ENCODE results near the gene CHEK1. TPM values are rescaled to one million over a fixed set of nuclear protein-coding genes. Genes with fewer than 3 reads are reported as not detected.

Gene CHEK1
- total and polyA plus RNA-seq, 2 of the 8 experiments (the other 6 are each of a cell fraction or from before 2014, with no cell fraction given), result 37.7 to 133 TPM

- no peak overlapping the region for H4K91ac ChIP-seq (replicated peaks; ENCODE audit: insufficient read length, low read length)
- no peaks in the 10 kb centered on the region for H3K9me3 ChIP-seq (ENCODE audit: insufficient read depth in 2 of 2, low read depth in 1 of 2, low read length in 1 of 2)
- CTCF ChIA-PET (ENCODE audit: partially characterized antibody), result no interaction called here
- no peak overlapping the region for H3K18ac ChIP-seq (ENCODE audit: extremely low read depth, low read length)
- H3K4me2 ChIP-seq (ENCODE audit: insufficient read depth in 1 of 2, low read depth in 2 of 2, low read length in 2 of 2), result no peak overlapping the region
- no peak overlapping the region for H2BK5ac ChIP-seq (ENCODE audit: low read depth, low read length)
- H3K56ac ChIP-seq (replicated peaks; ENCODE audit: insufficient read length, low read depth, low read length), result no peak overlapping the region
- DNase-seq (ENCODE audit: low read depth in 1 of 2, low spot score in 2 of 2), result no peak
- H3K23ac ChIP-seq (ENCODE audit: insufficient read length), result no peak overlapping the region
- H2AFZ ChIP-seq (ENCODE audit: low read length), result no peak overlapping the region
- H3K79me1 ChIP-seq (ENCODE audit: low read depth, low read length), result 0 out of 2 replicates have a peak, but pooled peaks cover 3% of the 10 kb centered on the region
- TF ChIP-seq USF2 (IDR thresholded peaks at IDR 0.05; ENCODE audit: low read length) (no peak), CEBPB (IDR thresholded peaks at IDR 0.05; ENCODE audit: low read depth, low read length) (0 out of 2 replicates have a peak, but pooled peaks have one; percentile 48), PHF8 (conservative IDR thresholded peaks at IDR 0.05; ENCODE audit: low read depth, low read length) (no peak), CBX5 (IDR thresholded peaks at IDR 0.05; ENCODE audit: low read depth, low read length) (no peak)
- no peak overlapping the region for H2AK5ac ChIP-seq (ENCODE audit: low read depth, low read length)
- H3K4me3 ChIP-seq (ENCODE audit: extremely low read depth in 1 of 4, insufficient read depth in 2 of 4, low read depth in 3 of 4, low read length in 4 of 4), result no peak overlapping the region
- no peak overlapping the region for H4K8ac ChIP-seq (ENCODE audit: extremely low read depth, insufficient read depth, low read length)
- POLR2A ChIA-PET (ENCODE audit: partially characterized antibody), result interaction anchor here (2.3 kb wide), 1 partner anchor 21 kb away, joined by 7 read pairs; the partner anchor contains the start of gene CHEK1
- no peak overlapping the region for H3K27ac ChIP-seq (ENCODE audit: low read depth, low read length)
- H3K23me2 ChIP-seq (ENCODE audit: low read depth, low read length), result no peaks in the 10 kb centered on the region
- FAIRE-seq, result no peak
- H3K9ac ChIP-seq (replicated peaks in 1 of 4; ENCODE audit: extremely low read depth in 1 of 4, low read depth in 3 of 4, low read length in 3 of 4), result no peak overlapping the region
- H3K4ac ChIP-seq (replicated peaks; ENCODE audit: insufficient read length, low read depth, low read length), result no peak overlapping the region
- H3K4me1 ChIP-seq (replicated peaks in 1 of 4; ENCODE audit: control insufficient read depth in 3 of 4, insufficient read depth in 4 of 4, low read length in 3 of 4), result no peaks in the 10 kb centered on the region
- H4K5ac ChIP-seq (ENCODE audit: insufficient read length, low read depth, low read length), result no peak overlapping the region
- WGBS, 2 experiments (ENCODE audit: extremely low coverage in 1 of 2, insufficient coverage in 1 of 2, insufficient read length in 1 of 2, insufficient replicate concordance in 2 of 2, low coverage in 1 of 2, low lambda C conversion rate in 2 of 2, missing lambda C conversion rate in 1 of 2), result 94% methylated on average over 3 of the region's 3 CpGs; no CpG with 5 or more reads in 1 of the 2 experiments
- no peak overlapping the region for H2BK15ac ChIP-seq (ENCODE audit: low read length)
- H2BK20ac ChIP-seq (ENCODE audit: low read length), result no peak overlapping the region
- H3K36me3 ChIP-seq (ENCODE audit: control insufficient read depth in 2 of 4, insufficient read depth in 4 of 4, low read length in 3 of 4), result peaks cover 13 to 73% (median 44%) of the 10 kb centered on the region in 4 experiments
- H3K79me2 ChIP-seq (ENCODE audit: control insufficient read depth in 1 of 2, insufficient read depth in 2 of 2, low read length in 2 of 2), result peaks cover 0 to 36% of the 10 kb centered on the region in 2 experiments; a peak in 2 of 4 replicates
- H4K20me1 ChIP-seq (replicated peaks in 1 of 2; ENCODE audit: control insufficient read depth in 1 of 2, insufficient read depth in 2 of 2, low read length in 2 of 2), result peaks cover 0 to 1% of the 10 kb centered on the region in 2 experiments
- no peak overlapping the region for H2BK120ac ChIP-seq (replicated peaks; ENCODE audit: low read depth, low read length)
- no peak overlapping the region for H3K14ac ChIP-seq (ENCODE audit: insufficient read length)
- H2BK12ac ChIP-seq (ENCODE audit: low read depth, low read length), result no peak overlapping the region
- H3K27me3 ChIP-seq (replicated peaks in 1 of 4; ENCODE audit: control insufficient read depth in 3 of 4, extremely low read depth in 1 of 4, insufficient read depth in 3 of 4, low read length in 3 of 4), result no peaks in the 10 kb centered on the region
Measured at GRCh38 chr11:125645871-125646270, 20.9 kb downstream of the CHEK1 start.
